ENCODE results near the gene CARS1. TPM values are rescaled to one million over a fixed set of nuclear protein-coding genes. Genes with fewer than 3 reads are reported as not detected.

Gene CARS1
- total and polyA plus RNA-seq, 2 of the 4 experiments (the other 2 are of a cell fraction), result 72.7 to 78.3 TPM

- H3K18ac ChIP-seq (ENCODE audit: low read depth, low read length), result no peak overlapping the region
- CTCF ChIA-PET, result no interaction called here
- in situ Hi-C loops (cut with MboI; ENCODE audit: low sequenced_read_pairs), result no loop called here
- no peaks in the 10 kb centered on the region for H3K4me1 ChIP-seq (ENCODE audit: control insufficient read depth, insufficient read depth, low read length)
- ATAC-seq (ENCODE audit: low read depth) (no peak), DNase-seq (no peak)
- POLR2A ChIA-PET (ENCODE audit: unreplicated experiment), result no interaction called here
- no peak overlapping the region for H2BK20ac ChIP-seq (ENCODE audit: low read depth, low read length)
- H3K27ac ChIP-seq (ENCODE audit: insufficient read depth, low read length), result no peak overlapping the region
- H3K4ac ChIP-seq (ENCODE audit: low read depth, low read length), result no peak overlapping the region
- no peak overlapping the region for H3K9ac ChIP-seq (ENCODE audit: low read depth, low read length)
- intact Hi-C loops (cut with micrococcal nuclease), result no loop called here
- no peak overlapping the region for H3K14ac ChIP-seq (replicated peaks; ENCODE audit: low read depth, low read length)
- no TSS peak for BruUV-seq (replicated peaks)
- H2BK120ac ChIP-seq (ENCODE audit: low read depth, low read length), result no peak overlapping the region
- H3K36me3 ChIP-seq (ENCODE audit: control insufficient read depth, insufficient read depth, low read length), result peaks cover 59% of the 10 kb centered on the region
- dilution Hi-C loops (cut with HindIII; ENCODE audit: low sequenced_read_pairs, unreplicated experiment), result no loop called here
- H2AK9ac ChIP-seq (replicated peaks; ENCODE audit: low read depth, low read length, poor library complexity), result no peak overlapping the region
- WGBS, 2 experiments (ENCODE audit: extremely low coverage in 2 of 2, insufficient read length in 1 of 2), result 100% methylated on average over 1 of the region's 11 CpGs; no CpG with 5 or more reads in 1 of the 2 experiments
- H3K9me1 ChIP-seq (ENCODE audit: insufficient read depth, low read length), result no peaks in the 10 kb centered on the region
- H4K91ac ChIP-seq (ENCODE audit: insufficient read depth, low read depth, low read length), result no peak overlapping the region
- H2BK15ac ChIP-seq (ENCODE audit: low read depth, low read length), result no peak overlapping the region
- no peaks in the 10 kb centered on the region for H3K79me1 ChIP-seq (ENCODE audit: low read depth in 1 of 2, low read length in 2 of 2)
- no peak overlapping the region for H4K8ac ChIP-seq (ENCODE audit: low read depth in 2 of 2, low read length in 2 of 2)
- no peak overlapping the region for H2BK5ac ChIP-seq (ENCODE audit: low read depth, low read length, poor library complexity, severe bottlenecking)
- H4K5ac ChIP-seq (ENCODE audit: low read depth, low read length), result no peak overlapping the region
- H2AFZ ChIP-seq (replicated peaks; ENCODE audit: low read length, poor library complexity), result no peak overlapping the region
- no peaks in the 10 kb centered on the region for H3K9me3 ChIP-seq (ENCODE audit: control insufficient read depth, insufficient read depth, low read length)
- H2AK5ac ChIP-seq (ENCODE audit: low read depth, low read length), result no peak overlapping the region
- no peak overlapping the region for H3K56ac ChIP-seq (ENCODE audit: extremely low read depth, insufficient read depth, low read length)
- H4K20me1 ChIP-seq (ENCODE audit: insufficient read depth, low read length), result no peaks in the 10 kb centered on the region
- H3K4me2 ChIP-seq (ENCODE audit: low read depth, low read length), result no peak overlapping the region
- H3K4me3 ChIP-seq (ENCODE audit: insufficient read depth, low read depth, low read length), result no peak overlapping the region
- H3K27me3 ChIP-seq (ENCODE audit: control insufficient read depth, insufficient read depth, low read length), result no peaks in the 10 kb centered on the region
- no peak overlapping the region for H3K23ac ChIP-seq (ENCODE audit: low read depth, low read length)
- TF ChIP-seq POLR2A (IDR thresholded peaks at IDR 0.05; ENCODE audit: low read depth, low read length), result no peak
Measured at GRCh38 chr11:3103076-3103475, 45.9 kb upstream of the CARS1 start.

Measured in IMR-90 (cell line).